ENCODE results near the gene NOPCHAP1.

- TF ChIP-seq POLR2A (IDR thresholded peaks at IDR 0.05) (no peak), POLR2AphosphoS5 (IDR thresholded peaks at IDR 0.05) (no peak)
Measured at GRCh38 chr12:104955703-104956102, 30.4 kb upstream of the NOPCHAP1 start.

Measured in suprapubic skin (tissue), 4 donors.